Gastrocnemius medialis (tissue), 4 donors: ENCODE results near the gene FBLN2. TPM values are rescaled to one million over a fixed set of nuclear protein-coding genes. Genes with fewer than 3 reads are reported as not detected.
A peak's percentile ranks its signal among the peaks of the same experiment; 100 is the strongest.

ENCODE experiments used
- ATAC-seq, 2 donors: fragments of 150-250 bp; one replicate each; pipeline ENCODE4 v1.9.1; 2016
- DNase-seq, 2 donors: peaks; one replicate each; pipeline ENCODE4 v3.0.0-alpha.2; 2019
- H3K27ac ChIP-seq, 4 donors: fragments of 200-600 bp; sonication (generic); 1 replicate in 1 of 4; 2 replicates in 3 of 4; pipeline ENCODE4 v1.5.1; 2016 to 2018; ENCODE audit warnings: mild to moderate bottlenecking in 2 of 4, moderate library complexity in 1 of 4
- H3K27me3 ChIP-seq, 3 donors: fragments of 200-600 bp; sonication (generic) in 2 of 3; 1 replicate in 1 of 3; 2 replicates in 2 of 3; pipeline versions ENCODE4 v1.5.1 to v1.6.0; 2016 to 2019; ENCODE audit warnings: mild to moderate bottlenecking in 1 of 3, moderate library complexity in 1 of 3
- H3K36me3 ChIP-seq, 2 donors: fragments of 200-600 bp; sonication (generic) in 1 of 2; one replicate each; pipeline ENCODE4 v1.5.1; 2017 to 2018
- H3K4me1 ChIP-seq, 2 donors: fragments of 200-600 bp; sonication (generic) in 1 of 2; one replicate each; pipeline ENCODE4 v1.5.1; 2016 to 2017; ENCODE audit warnings: mild to moderate bottlenecking in 2 of 2
- H3K4me3 ChIP-seq, 4 donors: fragments of 200-600 bp; sonication (generic) in 3 of 4; 1 replicate in 1 of 4; 2 replicates in 3 of 4; pipeline ENCODE4 v1.5.1; 2016 to 2019; ENCODE audit warnings: mild to moderate bottlenecking in 2 of 4
- H3K9me3 ChIP-seq, 3 donors: fragments of 200-600 bp; sonication (generic) in 2 of 3; 1 replicate in 1 of 3; 2 replicates in 2 of 3; pipeline ENCODE4 v1.5.1; 2016 to 2019
- POLR2A ChIP-seq, 2 donors: fragments of 450-650 bp; IDR thresholded peaks; one replicate each; pipeline ENCODE4 v1.6.1; 2017; ENCODE audit warnings: antibody characterized with exemption in 2 of 2, mild to moderate bottlenecking in 2 of 2, moderate library complexity in 2 of 2
- in situ Hi-C, 4 donors: fragments of 200-750 bp; cut with MboI; loops; one replicate each; pipeline versions ENCODE4 v1.15.0 to v1.8.0; 2017; ENCODE audit warnings: low sequenced_read_pairs in 4 of 4
- intact Hi-C: fragments of 100-400 bp; cut with DNase I; formaldehyde crosslinking; loops from one replicate; pipeline ENCODE4 v1.15.1; 2023; ENCODE audit warnings: low total_unique reads
- total RNA-seq, 4 donors: library from RNA; depleted of rRNA; stranded (reverse); fragments of >200 nt; gene quantifications; one replicate each; pipeline versions ENCODE4 v1.1.0 to v1.2.3, GENCODE V29; 2016
- TF ChIP-seq, protein P1 (sequence below), 5 experiments: fragments of 450-650 bp in 3 of 5; fragments of 200-600 bp in 2 of 5; sonication (generic) in 2 of 5; IDR thresholded peaks in 4 of 5; conservative IDR thresholded peaks in 1 of 5; 1 replicate in 4 of 5; 2 replicates in 1 of 5; pipeline ENCODE4 v1.5.1; 2016 to 2019; ENCODE audit warnings: antibody characterized with exemption in 5 of 5, mild to moderate bottlenecking in 3 of 5, moderate library complexity in 3 of 5

Gene FBLN2
- total RNA-seq, 4 donors from 2014 or later, result 28.9 to 45.7 (median 34.0) TPM

DNA sequence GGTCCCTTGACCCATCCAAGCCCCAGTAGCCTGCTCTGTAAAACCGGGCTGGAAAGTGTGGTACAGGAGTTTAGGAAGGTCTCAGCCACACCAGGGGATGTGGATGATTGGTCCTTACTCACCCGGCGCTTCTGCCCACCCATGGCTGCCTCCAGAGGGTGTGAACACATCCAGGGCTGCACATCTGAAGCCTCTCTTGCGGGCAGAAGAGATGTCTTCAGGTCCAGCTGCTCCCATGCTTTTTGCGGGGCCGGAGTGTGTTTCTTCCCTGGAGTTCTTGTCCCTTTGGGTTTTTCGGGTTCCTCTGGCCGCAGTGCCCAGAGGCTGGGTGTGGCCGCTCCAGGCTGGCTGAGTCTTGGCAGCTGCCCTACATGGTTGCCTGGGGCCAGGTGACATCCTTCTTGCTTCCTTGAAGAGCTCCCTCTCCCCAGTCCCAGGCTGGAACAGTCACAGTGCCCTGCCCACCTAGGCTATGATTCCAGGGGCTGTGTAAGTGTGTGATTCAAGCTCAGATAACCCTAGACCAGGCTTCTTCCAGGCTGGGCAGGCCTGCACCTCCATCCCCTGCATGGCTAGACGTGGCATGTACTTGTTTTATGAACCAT is 34.9 kb upstream of the FBLN2 start:
- peak overlapping the region; percentile 52 to 80 (median 60) for H3K27ac ChIP-seq
- intact Hi-C loops, result no loop called here
- DNase-seq (no peak), ATAC-seq (no peak)
- H3K9me3 ChIP-seq, result no peaks in the 10 kb centered on the region
- no peak overlapping the region for H3K4me3 ChIP-seq
- H3K36me3 ChIP-seq, result no peaks in the 10 kb centered on the region
- TF ChIP-seq, protein P1, sequence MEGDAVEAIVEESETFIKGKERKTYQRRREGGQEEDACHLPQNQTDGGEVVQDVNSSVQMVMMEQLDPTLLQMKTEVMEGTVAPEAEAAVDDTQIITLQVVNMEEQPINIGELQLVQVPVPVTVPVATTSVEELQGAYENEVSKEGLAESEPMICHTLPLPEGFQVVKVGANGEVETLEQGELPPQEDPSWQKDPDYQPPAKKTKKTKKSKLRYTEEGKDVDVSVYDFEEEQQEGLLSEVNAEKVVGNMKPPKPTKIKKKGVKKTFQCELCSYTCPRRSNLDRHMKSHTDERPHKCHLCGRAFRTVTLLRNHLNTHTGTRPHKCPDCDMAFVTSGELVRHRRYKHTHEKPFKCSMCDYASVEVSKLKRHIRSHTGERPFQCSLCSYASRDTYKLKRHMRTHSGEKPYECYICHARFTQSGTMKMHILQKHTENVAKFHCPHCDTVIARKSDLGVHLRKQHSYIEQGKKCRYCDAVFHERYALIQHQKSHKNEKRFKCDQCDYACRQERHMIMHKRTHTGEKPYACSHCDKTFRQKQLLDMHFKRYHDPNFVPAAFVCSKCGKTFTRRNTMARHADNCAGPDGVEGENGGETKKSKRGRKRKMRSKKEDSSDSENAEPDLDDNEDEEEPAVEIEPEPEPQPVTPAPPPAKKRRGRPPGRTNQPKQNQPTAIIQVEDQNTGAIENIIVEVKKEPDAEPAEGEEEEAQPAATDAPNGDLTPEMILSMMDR (IDR thresholded peaks at IDR 0.05 in 4 of 5, conservative IDR thresholded peaks at IDR 0.05 in 1 of 5), result no peak
- TF ChIP-seq POLR2A (IDR thresholded peaks at IDR 0.05), result no peak
- in situ Hi-C loops, result no loop called here
- H3K4me1 ChIP-seq, result peaks cover 23 to 32% of the 10 kb centered on the region in 2 donors
- no peaks in the 10 kb centered on the region for H3K27me3 ChIP-seq

DNA sequence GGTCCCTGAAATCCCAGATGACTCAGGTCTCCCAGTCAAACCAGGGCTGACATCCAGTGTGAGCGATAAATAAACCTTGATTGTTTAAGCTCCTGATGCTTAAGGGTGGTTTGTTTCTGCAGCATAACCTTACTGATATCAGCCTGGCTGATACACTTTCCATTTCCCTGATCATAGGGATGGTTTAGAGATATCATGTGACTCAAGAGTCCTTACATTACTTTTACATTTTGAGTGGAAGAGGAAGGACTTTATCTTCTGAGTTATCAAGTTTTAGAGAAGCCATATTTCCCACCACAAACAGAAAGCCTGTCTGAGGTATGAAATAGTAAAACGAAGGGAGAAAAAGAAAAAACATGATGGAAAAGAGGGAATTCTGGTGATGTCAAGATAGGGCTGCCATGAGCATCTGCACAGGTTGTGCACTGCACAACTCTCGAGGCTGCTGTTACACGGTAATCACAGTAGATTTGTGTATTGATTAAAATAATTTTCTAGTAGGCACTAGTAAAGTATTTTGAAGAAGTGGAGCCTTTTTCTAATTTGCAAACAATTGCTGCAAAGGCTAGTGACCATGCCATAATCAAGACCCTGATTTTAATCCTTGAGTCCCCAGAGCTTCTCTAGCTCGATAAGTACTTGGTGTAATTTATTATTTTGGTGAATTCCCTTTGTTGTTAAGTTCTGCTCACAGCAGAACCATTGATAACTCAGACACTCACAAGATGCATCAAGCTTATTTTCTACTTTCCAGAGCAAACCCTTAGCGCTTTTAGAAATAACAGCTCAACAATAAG is 34.1 kb upstream of the FBLN2 start:
- H3K4me3 ChIP-seq, result no peak overlapping the region
- TF ChIP-seq, protein P1 (IDR thresholded peaks at IDR 0.05 in 4 of 5, conservative IDR thresholded peaks at IDR 0.05 in 1 of 5), result no peak
- H3K4me1 ChIP-seq, result peaks cover 23 to 32% of the 10 kb centered on the region in 2 donors
- H3K27ac ChIP-seq, result peak overlapping the region; percentile 71 to 86 (median 80)
- in situ Hi-C loops (no loop called here), intact Hi-C loops (no loop called here)
- no peaks in the 10 kb centered on the region for H3K9me3 ChIP-seq
- ATAC-seq (no peak), DNase-seq (no peak)
- H3K27me3 ChIP-seq, result no peaks in the 10 kb centered on the region
- no peaks in the 10 kb centered on the region for H3K36me3 ChIP-seq

DNA sequence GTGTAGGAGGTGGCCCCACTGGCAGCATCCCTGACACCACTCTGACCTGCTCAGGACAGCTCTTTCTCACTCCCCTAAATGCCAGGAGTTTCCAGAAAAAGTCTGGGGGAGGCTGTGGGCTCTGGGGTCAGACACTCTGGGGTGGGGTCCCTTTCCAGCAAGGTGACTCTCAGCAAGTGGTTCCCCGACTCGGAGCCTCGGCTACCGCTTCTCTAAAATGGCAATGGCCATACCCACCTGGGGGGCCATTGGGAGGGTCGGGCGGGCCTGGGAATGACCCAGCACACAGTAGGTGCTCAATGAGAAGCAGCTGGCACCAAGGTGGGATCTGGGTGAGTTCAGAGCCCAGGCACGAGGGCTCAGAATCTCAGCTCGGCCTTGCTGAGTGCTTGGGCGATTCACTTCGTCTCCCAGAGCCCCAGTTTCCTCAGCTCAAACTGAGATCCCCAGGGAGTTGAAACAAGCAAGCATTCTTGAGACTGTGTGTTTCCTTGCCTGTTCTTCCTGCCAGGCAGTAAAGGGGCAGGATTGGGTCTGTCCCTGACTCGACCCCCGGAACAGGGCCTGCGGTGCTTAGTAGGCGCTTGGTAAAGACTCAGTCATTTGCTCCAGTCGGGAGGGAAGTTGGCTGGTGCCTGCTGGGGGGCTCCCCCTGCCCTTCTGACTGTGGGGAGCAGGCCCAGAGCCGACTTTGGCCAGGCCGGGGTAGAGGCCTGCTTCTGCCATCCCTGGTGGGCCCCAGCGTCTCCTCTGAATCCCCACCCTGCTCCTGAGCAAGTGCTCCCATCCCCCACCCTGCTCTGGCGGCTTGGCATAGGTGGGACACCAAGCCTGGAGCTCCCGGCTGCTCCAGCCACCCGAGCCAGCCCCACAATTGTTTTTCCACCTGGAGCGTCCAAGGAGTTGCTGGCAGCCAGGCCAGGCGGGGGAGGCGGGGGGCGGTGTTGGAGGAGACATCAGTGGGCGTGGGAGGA is 32.9 kb upstream of the FBLN2 start:
- Histone ChIP-seq H3K27me3 (no peaks in the 10 kb centered on the region), H3K36me3 (no peaks in the 10 kb centered on the region), H3K9me3 (no peaks in the 10 kb centered on the region), H3K4me1 (peaks cover 23 to 32% of the 10 kb centered on the region in 2 donors), H3K4me3 (no peak overlapping the region), H3K27ac (peak overlapping the region; percentile 71 to 86 (median 80))
- TF ChIP-seq POLR2A (IDR thresholded peaks at IDR 0.05), result no peak
- TF ChIP-seq, protein P1 (IDR thresholded peaks at IDR 0.05 in 4 of 5, conservative IDR thresholded peaks at IDR 0.05 in 1 of 5), result no peak
- DNase-seq, result peak in 1 of 2 donors; percentile 51
- in situ Hi-C loops (no loop called here), intact Hi-C loops (no loop called here)
- peak; percentile 23 to 35 for ATAC-seq

DNA sequence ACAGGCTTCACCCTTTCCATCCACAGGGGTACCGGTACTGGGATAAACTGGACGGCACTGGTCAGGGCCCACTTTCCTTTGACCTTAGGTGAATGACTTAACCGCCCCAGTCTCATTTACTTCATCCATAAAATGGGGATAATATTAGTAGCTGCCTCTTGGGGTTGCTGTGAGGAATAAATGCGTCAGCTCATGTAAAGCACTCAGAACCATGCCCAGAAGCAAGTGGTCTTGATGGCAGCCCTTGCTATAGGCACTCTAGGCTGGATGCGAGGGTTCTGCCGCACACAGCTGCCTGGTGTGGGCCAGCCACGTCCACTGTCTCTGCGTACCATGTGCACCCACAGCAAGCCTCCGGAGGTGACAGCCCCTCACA is 32.2 kb upstream of the FBLN2 start:
- ATAC-seq (no peak), DNase-seq (no peak)
- Histone ChIP-seq H3K36me3 (no peaks in the 10 kb centered on the region), H3K4me1 (peaks cover 23 to 32% of the 10 kb centered on the region in 2 donors), H3K9me3 (no peaks in the 10 kb centered on the region), H3K4me3 (no peak overlapping the region), H3K27me3 (no peaks in the 10 kb centered on the region), H3K27ac (peak overlapping the region; percentile 71 to 86 (median 80))
- intact Hi-C loops (no loop called here), in situ Hi-C loops (no loop called here)
- TF ChIP-seq POLR2A (IDR thresholded peaks at IDR 0.05), result no peak
- TF ChIP-seq, protein P1 (IDR thresholded peaks at IDR 0.05 in 4 of 5, conservative IDR thresholded peaks at IDR 0.05 in 1 of 5), result no peak
